ENCODE results near the gene MYH13.

Gene MYH13

GRCh38 chr17:10328971-10329923 lies 43.6 kb downstream of the MYH13 start:
- TF ChIP-seq CTCF (IDR thresholded peaks at IDR 0.05; ENCODE audit: extremely low read depth, missing control alignments), result no peak
- DNase-seq (ENCODE audit: low spot score), result no peak

- no peak for TF ChIP-seq CTCF (IDR thresholded peaks at IDR 0.05; ENCODE audit: extremely low read depth, missing control alignments)
- DNase-seq (ENCODE audit: low spot score), result no peak
Measured at GRCh38 chr17:10328206-10328605, 44.6 kb downstream of the MYH13 start.

GRCh38 chr17:10327640-10328039 lies 45.2 kb downstream of the MYH13 start:
- peak; percentile 75 for DNase-seq (ENCODE audit: low spot score)
- peak; percentile 87 for TF ChIP-seq CTCF (IDR thresholded peaks at IDR 0.05; ENCODE audit: extremely low read depth, missing control alignments)

GRCh38 chr17:10325031-10325695 lies 47.6 kb downstream of the MYH13 start:
- no peak for DNase-seq (ENCODE audit: low spot score)
- TF ChIP-seq CTCF (IDR thresholded peaks at IDR 0.05; ENCODE audit: extremely low read depth, missing control alignments), result no peak

GRCh38 chr17:10323812-10324610 lies 48.8 kb downstream of the MYH13 start:
- no peak for DNase-seq (ENCODE audit: low spot score)
- TF ChIP-seq CTCF (IDR thresholded peaks at IDR 0.05; ENCODE audit: extremely low read depth, missing control alignments), result no peak

GRCh38 chr17:10318535-10318934 lies 54.3 kb downstream of the MYH13 start:
- TF ChIP-seq CTCF (IDR thresholded peaks at IDR 0.05; ENCODE audit: extremely low read depth, missing control alignments), result no peak
- DNase-seq (ENCODE audit: low spot score), result no peak

GRCh38 chr17:10317543-10317834 lies 55.3 kb downstream of the MYH13 start:
- DNase-seq (ENCODE audit: low spot score), result no peak
- no peak for TF ChIP-seq CTCF (IDR thresholded peaks at IDR 0.05; ENCODE audit: extremely low read depth, missing control alignments)

All from GM20000 (cell line).